Neural cell (in vitro differentiated cells): ENCODE data around the gene MLPH. TPM values are rescaled to one million over a fixed set of nuclear protein-coding genes. Genes with fewer than 3 reads are reported as not detected.

Experiments used
- H2AFZ ChIP-seq: fragments of 200-600, 300-800 bp; sonication (generic), shearing (Covaris generic); 2 replicates; pipeline ENCODE4 v1.6.0; 2014; ENCODE audit warnings: low read depth, mild to moderate bottlenecking, antibody characterized with exemption, low read length, moderate library complexity
- H3F3A ChIP-seq: fragments of 200-600 bp; shearing (Covaris generic); 2 replicates; pipeline ENCODE4 v1.6.1; 2016; ENCODE audit warnings: mild to moderate bottlenecking, moderate library complexity, mixed read lengths, antibody characterized with exemption, low read length; ENCODE audit not compliant: insufficient read depth, poor library complexity, severe bottlenecking
- H3K27ac ChIP-seq: fragments of 200-600, 300-800 bp; sonication (generic), shearing (Covaris generic); 2 replicates; pipeline ENCODE4 v1.5.1; 2014; ENCODE audit warnings: mild to moderate bottlenecking, low read length, moderate library complexity
- H3K27me3 ChIP-seq: fragments of 300-800, 200-600 bp; sonication (generic), shearing (Covaris generic); 2 replicates; pipeline ENCODE4 v1.6.0; 2014; ENCODE audit warnings: mild to moderate bottlenecking, low read depth, low read length, moderate library complexity; ENCODE audit not compliant: insufficient read depth
- H3K36me3 ChIP-seq: fragments of 300-800, 200-600 bp; sonication (generic), shearing (Covaris generic); 2 replicates; pipeline ENCODE4 v1.5.1; 2014; ENCODE audit warnings: mild to moderate bottlenecking, antibody characterized with exemption, low read length, moderate library complexity; ENCODE audit not compliant: insufficient read depth
- H3K4me2 ChIP-seq: fragments of 300-800, 200-600 bp; sonication (generic), shearing (Covaris generic); 2 replicates; pipeline ENCODE4 v1.6.0; 2014; ENCODE audit warnings: mild to moderate bottlenecking, low read length
- H3K4me3 ChIP-seq: fragments of 300-800, 200-600 bp; sonication (generic), shearing (Covaris generic); 2 replicates; pipeline ENCODE4 v1.5.1; 2014; ENCODE audit warnings: mild to moderate bottlenecking, low read length, moderate library complexity
- H3K79me2 ChIP-seq: fragments of 200-600 bp; shearing (Covaris generic); replicated peaks from 2 replicates; pipeline ENCODE4 v1.6.0; 2014; ENCODE audit warnings: mild to moderate bottlenecking, low read length, moderate library complexity; ENCODE audit not compliant: insufficient read depth
- H3K9ac ChIP-seq: fragments of 300-800, 200-600 bp; sonication (generic), shearing (Covaris generic); 2 replicates; pipeline ENCODE4 v1.6.1; 2016; ENCODE audit warnings: mild to moderate bottlenecking, low read length, mixed read lengths
- H3K9me2 ChIP-seq: fragments of 200-600 bp; shearing (Covaris generic); 2 replicates; pipeline ENCODE4 v1.6.1; 2016; ENCODE audit warnings: mild to moderate bottlenecking, low read length, mixed read lengths; ENCODE audit not compliant: insufficient read depth
- H3K9me3 ChIP-seq: fragments of 200-600, 300-800 bp; sonication (generic), shearing (Covaris generic); 2 replicates; pipeline ENCODE4 v1.6.1; 2016; ENCODE audit warnings: mild to moderate bottlenecking, mixed run types, low read length, moderate library complexity, mixed read lengths
- H4K20me1 ChIP-seq: fragments of 200-600 bp; shearing (Covaris generic); 2 replicates; pipeline ENCODE4 v1.6.1; 2016; ENCODE audit warnings: mild to moderate bottlenecking, mixed run types; ENCODE audit not compliant: insufficient read depth
- EP300 ChIP-seq: fragments of 450-650 bp; conservative IDR thresholded peaks from 2 replicates; pipeline ENCODE4 v1.6.1; 2014; ENCODE audit warnings: antibody characterized with exemption, mild to moderate bottlenecking, moderate library complexity; ENCODE audit not compliant: poor library complexity, severe bottlenecking
- EZH2 ChIP-seq: fragments of 200-600, 300-800 bp; shearing (Covaris generic), sonication (generic); IDR thresholded peaks from 2 replicates; pipeline ENCODE4 v1.6.1; 2014; ENCODE audit warnings: antibody characterized with exemption, low read length, borderline replicate concordance, mild to moderate bottlenecking; ENCODE audit not compliant: insufficient read depth, poor library complexity, severe bottlenecking
- MXI1 ChIP-seq: fragments of 450-650 bp; conservative IDR thresholded peaks from 2 replicates; pipeline ENCODE4 v1.6.1; 2014; ENCODE audit warnings: antibody characterized with exemption, mild to moderate bottlenecking; ENCODE audit not compliant: poor library complexity, severe bottlenecking
- POLR2AphosphoS5 ChIP-seq: IDR thresholded peaks from 2 replicates; pipeline ENCODE4 v1.6.1; 2012
- RAD21 ChIP-seq: fragments of 450-650 bp; conservative IDR thresholded peaks from 2 replicates; pipeline ENCODE4 v1.6.1; 2014; ENCODE audit warnings: antibody characterized with exemption, mild to moderate bottlenecking, moderate library complexity
- SMC3 ChIP-seq: fragments of 450-650 bp; conservative IDR thresholded peaks from 2 replicates; pipeline ENCODE4 v1.6.1; 2014; ENCODE audit warnings: antibody characterized with exemption, mild to moderate bottlenecking, moderate library complexity; ENCODE audit not compliant: poor library complexity
- TAF1 ChIP-seq: IDR thresholded peaks from 2 replicates; pipeline ENCODE4 v1.6.1; 2012; ENCODE audit warnings: low read depth
- polyA plus RNA-seq: library from polyadenylated mRNA; depleted of rRNA; stranded (reverse); fragments of >200 nt; gene quantifications from 2 replicates; pipeline ENCODE4 v1.2.3, GENCODE V29; 2014
- TF ChIP-seq, protein P1 (sequence below): fragments of 450-650 bp; IDR thresholded peaks from 2 replicates; pipeline ENCODE4 v1.5.1; 2014; ENCODE audit warnings: antibody characterized with exemption, mild to moderate bottlenecking, moderate library complexity; ENCODE audit not compliant: poor library complexity, severe bottlenecking
- TF ChIP-seq, protein P2 (sequence below): IDR thresholded peaks from 2 replicates; pipeline ENCODE4 v1.6.1; 2012; ENCODE audit warnings: borderline replicate concordance

The MLPH gene
- polyA plus RNA-seq, 1 donor from 2014 or later, result not detected

DNA sequence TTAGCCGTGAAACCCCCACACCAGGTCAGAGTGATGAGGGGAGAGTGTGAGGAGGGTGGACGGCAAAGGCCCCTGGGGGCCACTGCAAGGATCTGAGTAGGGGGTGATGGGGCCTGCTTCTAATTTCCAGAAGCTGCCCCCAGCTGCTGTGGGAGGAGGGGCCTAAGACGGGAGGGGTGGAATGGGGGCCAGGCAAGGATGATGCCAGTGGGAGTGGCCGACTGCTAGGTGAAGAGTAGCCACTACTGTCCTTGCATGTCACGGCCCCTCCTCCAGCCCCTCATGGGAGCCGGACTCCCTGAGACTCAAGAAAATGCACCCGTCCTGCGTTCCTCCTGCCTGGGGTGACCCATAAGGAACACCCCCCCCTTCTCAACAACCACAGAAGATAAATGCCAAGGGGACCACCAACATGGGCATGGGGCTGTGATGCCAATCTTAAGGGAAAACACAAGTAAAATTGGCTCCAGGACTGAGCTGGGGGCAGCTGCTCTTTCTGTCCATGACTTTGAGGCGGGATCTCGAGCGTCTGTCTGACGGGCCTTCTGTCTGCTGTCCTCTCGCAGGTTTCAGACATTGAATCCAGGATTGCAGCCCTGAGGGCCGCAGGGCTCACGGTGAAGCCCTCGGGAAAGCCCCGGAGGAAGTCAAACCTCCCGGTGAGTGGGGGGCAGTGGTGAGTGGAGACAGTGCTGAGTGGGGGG lies 55.1 kb downstream of the MLPH start:
- no peak overlapping the region for H3K4me2 ChIP-seq

DNA sequence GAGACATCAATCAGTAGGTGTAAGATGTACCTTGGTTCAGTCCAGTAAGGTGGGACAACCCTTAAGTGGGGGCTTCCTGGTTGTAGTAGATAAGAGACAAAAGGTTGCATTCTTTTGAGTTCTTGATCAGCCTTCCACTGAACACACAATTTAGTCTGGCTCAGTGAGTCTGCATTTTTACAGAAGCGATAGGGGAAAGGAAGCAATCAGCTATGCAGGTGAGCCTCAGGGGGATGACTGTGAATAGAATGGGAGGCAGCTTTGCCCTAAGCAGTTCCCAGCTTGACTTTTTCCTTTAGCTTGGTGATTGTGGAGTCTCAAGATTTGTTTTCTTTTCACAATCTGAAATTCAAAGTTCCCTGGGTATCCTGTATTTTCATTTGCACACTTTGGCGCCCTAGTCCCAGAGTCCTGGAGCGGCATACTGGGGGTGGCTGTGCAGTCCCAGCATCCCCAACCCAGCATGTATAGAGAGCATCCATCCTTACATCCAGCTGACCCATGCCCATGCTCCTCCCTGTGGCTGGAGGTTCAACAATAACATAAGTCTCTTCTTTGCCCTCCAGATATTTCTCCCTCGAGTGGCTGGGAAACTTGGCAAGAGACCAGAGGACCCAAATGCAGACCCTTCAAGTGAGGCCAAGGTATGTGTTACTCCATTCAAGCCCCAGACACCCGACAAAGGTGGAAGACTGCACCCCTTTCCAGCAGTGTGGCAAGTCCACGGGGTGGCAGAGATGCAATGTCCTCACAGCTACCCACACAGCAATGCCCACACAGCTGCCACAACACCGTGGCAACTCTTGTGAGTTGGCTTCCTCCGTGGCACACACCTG lies 59.2 kb downstream of the MLPH start:
- Histone ChIP-seq H4K20me1 (no peaks in the 10 kb centered on the region), H3K9ac (no peak overlapping the region), H3K27me3 (no peaks in the 10 kb centered on the region), H2AFZ (no peak overlapping the region), H3K27ac (no peak overlapping the region), H3K4me2 (no peak overlapping the region), H3K4me3 (no peak overlapping the region), H3K79me2 (no peaks in the 10 kb centered on the region), H3K36me3 (no peaks in the 10 kb centered on the region), H3K9me2 (no peaks in the 10 kb centered on the region), H3K9me3 (no peaks in the 10 kb centered on the region), H3F3A (no peaks in the 10 kb centered on the region)
- no peak for TF ChIP-seq EZH2
- no peak for TF ChIP-seq POLR2AphosphoS5
- no peak for TF ChIP-seq SMC3
- no peak for TF ChIP-seq TAF1
- TF ChIP-seq, protein P1, sequence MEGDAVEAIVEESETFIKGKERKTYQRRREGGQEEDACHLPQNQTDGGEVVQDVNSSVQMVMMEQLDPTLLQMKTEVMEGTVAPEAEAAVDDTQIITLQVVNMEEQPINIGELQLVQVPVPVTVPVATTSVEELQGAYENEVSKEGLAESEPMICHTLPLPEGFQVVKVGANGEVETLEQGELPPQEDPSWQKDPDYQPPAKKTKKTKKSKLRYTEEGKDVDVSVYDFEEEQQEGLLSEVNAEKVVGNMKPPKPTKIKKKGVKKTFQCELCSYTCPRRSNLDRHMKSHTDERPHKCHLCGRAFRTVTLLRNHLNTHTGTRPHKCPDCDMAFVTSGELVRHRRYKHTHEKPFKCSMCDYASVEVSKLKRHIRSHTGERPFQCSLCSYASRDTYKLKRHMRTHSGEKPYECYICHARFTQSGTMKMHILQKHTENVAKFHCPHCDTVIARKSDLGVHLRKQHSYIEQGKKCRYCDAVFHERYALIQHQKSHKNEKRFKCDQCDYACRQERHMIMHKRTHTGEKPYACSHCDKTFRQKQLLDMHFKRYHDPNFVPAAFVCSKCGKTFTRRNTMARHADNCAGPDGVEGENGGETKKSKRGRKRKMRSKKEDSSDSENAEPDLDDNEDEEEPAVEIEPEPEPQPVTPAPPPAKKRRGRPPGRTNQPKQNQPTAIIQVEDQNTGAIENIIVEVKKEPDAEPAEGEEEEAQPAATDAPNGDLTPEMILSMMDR, result no peak
- TF ChIP-seq, protein P2, sequence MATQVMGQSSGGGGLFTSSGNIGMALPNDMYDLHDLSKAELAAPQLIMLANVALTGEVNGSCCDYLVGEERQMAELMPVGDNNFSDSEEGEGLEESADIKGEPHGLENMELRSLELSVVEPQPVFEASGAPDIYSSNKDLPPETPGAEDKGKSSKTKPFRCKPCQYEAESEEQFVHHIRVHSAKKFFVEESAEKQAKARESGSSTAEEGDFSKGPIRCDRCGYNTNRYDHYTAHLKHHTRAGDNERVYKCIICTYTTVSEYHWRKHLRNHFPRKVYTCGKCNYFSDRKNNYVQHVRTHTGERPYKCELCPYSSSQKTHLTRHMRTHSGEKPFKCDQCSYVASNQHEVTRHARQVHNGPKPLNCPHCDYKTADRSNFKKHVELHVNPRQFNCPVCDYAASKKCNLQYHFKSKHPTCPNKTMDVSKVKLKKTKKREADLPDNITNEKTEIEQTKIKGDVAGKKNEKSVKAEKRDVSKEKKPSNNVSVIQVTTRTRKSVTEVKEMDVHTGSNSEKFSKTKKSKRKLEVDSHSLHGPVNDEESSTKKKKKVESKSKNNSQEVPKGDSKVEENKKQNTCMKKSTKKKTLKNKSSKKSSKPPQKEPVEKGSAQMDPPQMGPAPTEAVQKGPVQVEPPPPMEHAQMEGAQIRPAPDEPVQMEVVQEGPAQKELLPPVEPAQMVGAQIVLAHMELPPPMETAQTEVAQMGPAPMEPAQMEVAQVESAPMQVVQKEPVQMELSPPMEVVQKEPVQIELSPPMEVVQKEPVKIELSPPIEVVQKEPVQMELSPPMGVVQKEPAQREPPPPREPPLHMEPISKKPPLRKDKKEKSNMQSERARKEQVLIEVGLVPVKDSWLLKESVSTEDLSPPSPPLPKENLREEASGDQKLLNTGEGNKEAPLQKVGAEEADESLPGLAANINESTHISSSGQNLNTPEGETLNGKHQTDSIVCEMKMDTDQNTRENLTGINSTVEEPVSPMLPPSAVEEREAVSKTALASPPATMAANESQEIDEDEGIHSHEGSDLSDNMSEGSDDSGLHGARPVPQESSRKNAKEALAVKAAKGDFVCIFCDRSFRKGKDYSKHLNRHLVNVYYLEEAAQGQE, result no peak
- no peak for TF ChIP-seq MXI1

More for the DNA sequence above, 55.1 kb downstream of the MLPH start:
- Histone ChIP-seq H3K9me2 (no peaks in the 10 kb centered on the region), H3F3A (no peaks in the 10 kb centered on the region), H2AFZ (no peak overlapping the region), H3K27me3 (no peaks in the 10 kb centered on the region), H4K20me1 (no peaks in the 10 kb centered on the region), H3K36me3 (no peaks in the 10 kb centered on the region), H3K9ac (no peak overlapping the region), H3K4me3 (no peak overlapping the region), H3K79me2 (no peaks in the 10 kb centered on the region), H3K27ac (no peak overlapping the region), H3K9me3 (no peaks in the 10 kb centered on the region)
- TF ChIP-seq EZH2 (no peak), EP300 (no peak), RAD21 (no peak), POLR2AphosphoS5 (no peak), MXI1 (no peak), SMC3 (no peak), TAF1 (no peak)
- TF ChIP-seq, protein P2, result no peak
- TF ChIP-seq, protein P1, result no peak
